ENCODE measurements around the gene NDUFA8. TPM values are rescaled to one million over a fixed set of nuclear protein-coding genes. Genes with fewer than 3 reads are reported as not detected.

The NDUFA8 gene
- polyA plus RNA-seq, 1 experiment: 52.4 TPM

- no peak for TF ChIP-seq CTCF (IDR thresholded peaks at IDR 0.05; ENCODE audit: insufficient read depth, low read depth, low read length)
- ChIA-PET CTCF (no interaction called here), POLR2A (no interaction called here)
- Histone ChIP-seq H3K4me3 (ENCODE audit: low read depth, low read length) (no peak overlapping the region), H3K27me3 (ENCODE audit: control insufficient read depth, insufficient read depth, low read length) (peaks cover 12% of the 10 kb centered on the region), H3K36me3 (ENCODE audit: control insufficient read depth, insufficient read depth, low read length) (no peaks in the 10 kb centered on the region)
- DNase-seq (ENCODE audit: low read depth): no peak
Observed at GRCh38 chr9:122179054-122179689, 19.6 kb upstream of the NDUFA8 start.

DNA sequence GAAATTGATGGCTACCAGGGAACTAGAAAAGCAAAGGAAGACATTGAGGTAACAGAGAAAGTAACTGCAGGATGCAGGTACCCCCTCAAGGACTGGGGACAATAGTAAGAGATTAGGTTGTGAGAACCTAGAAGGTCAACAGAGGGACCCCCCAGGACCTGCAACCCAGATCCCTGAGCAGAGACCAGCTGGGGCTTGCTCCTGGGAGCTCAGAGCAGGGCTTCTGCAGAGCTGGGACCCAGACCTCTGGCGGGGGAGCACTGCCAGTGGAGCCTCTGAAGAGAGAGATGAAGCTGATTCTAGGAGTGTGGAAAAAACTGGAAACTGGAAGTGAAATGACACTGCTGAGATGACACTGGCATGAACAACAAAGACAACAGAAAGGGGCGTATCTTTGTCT is 17.3 kb upstream of the NDUFA8 start:
- POLR2A ChIA-PET: no interaction called here
- no peak for DNase-seq (ENCODE audit: low read depth)
- Histone ChIP-seq H3K27me3 (ENCODE audit: control insufficient read depth, insufficient read depth, low read length) (peaks cover 7% of the 10 kb centered on the region), H3K36me3 (ENCODE audit: control insufficient read depth, insufficient read depth, low read length) (no peaks in the 10 kb centered on the region), H3K4me3 (ENCODE audit: low read depth, low read length) (no peak overlapping the region)
- CTCF ChIA-PET: interaction anchor here (0.8 kb wide), 1 partner anchor 11 kb away, joined by 3 read pairs; no protein-coding TSS in a partner anchor
- no peak for TF ChIP-seq CTCF (IDR thresholded peaks at IDR 0.05; ENCODE audit: insufficient read depth, low read depth, low read length)

- no peak for DNase-seq (ENCODE audit: low read depth)
- POLR2A ChIA-PET: no interaction called here
- no peak for TF ChIP-seq CTCF (IDR thresholded peaks at IDR 0.05; ENCODE audit: insufficient read depth, low read depth, low read length)
- Histone ChIP-seq H3K4me3 (ENCODE audit: low read depth, low read length) (no peak overlapping the region), H3K36me3 (ENCODE audit: control insufficient read depth, insufficient read depth, low read length) (no peaks in the 10 kb centered on the region), H3K27me3 (ENCODE audit: control insufficient read depth, insufficient read depth, low read length) (peaks cover 10% of the 10 kb centered on the region)
- CTCF ChIA-PET: interaction anchor here (1.3 kb wide), 1 partner anchor 74 kb away, joined by 3 read pairs; no protein-coding TSS in a partner anchor
Observed at GRCh38 chr9:122173670-122174069, 14.1 kb upstream of the NDUFA8 start.

- no peak for TF ChIP-seq CTCF (IDR thresholded peaks at IDR 0.05; ENCODE audit: insufficient read depth, low read depth, low read length)
- H3K36me3 ChIP-seq (ENCODE audit: control insufficient read depth, insufficient read depth, low read length): no peaks in the 10 kb centered on the region
- peaks cover 10% of the 10 kb centered on the region for H3K27me3 ChIP-seq (ENCODE audit: control insufficient read depth, insufficient read depth, low read length)
- POLR2A ChIA-PET: no interaction called here
- H3K4me3 ChIP-seq (ENCODE audit: low read depth, low read length): no peak overlapping the region
- DNase-seq (ENCODE audit: low read depth): no peak
- CTCF ChIA-PET: interaction anchor here (0.6 kb wide), 1 partner anchor 34 kb away, joined by 3 read pairs; no protein-coding TSS in a partner anchor
Observed at GRCh38 chr9:122172131-122172530, 12.6 kb upstream of the NDUFA8 start.

- peaks cover 12% of the 10 kb centered on the region for H3K27me3 ChIP-seq (ENCODE audit: control insufficient read depth, insufficient read depth, low read length)
- ChIA-PET CTCF (interaction anchor here (0.6 to 1.2 kb wide), 3 partner anchors 16 to 104 kb away, joined by 3 to 4 read pairs (median 4); no protein-coding TSS in a partner anchor), POLR2A (no interaction called here)
- DNase-seq (ENCODE audit: low read depth): no peak
- no peaks in the 10 kb centered on the region for H3K36me3 ChIP-seq (ENCODE audit: control insufficient read depth, insufficient read depth, low read length)
- no peak for TF ChIP-seq CTCF (IDR thresholded peaks at IDR 0.05; ENCODE audit: insufficient read depth, low read depth, low read length)
- H3K4me3 ChIP-seq (ENCODE audit: low read depth, low read length): no peak overlapping the region
Observed at GRCh38 chr9:122168356-122168755, 8.8 kb upstream of the NDUFA8 start.

Measured in BJ (cell line).